Measurements from ENCODE around the gene NGB. TPM values are rescaled to one million over a fixed set of nuclear protein-coding genes. Genes with fewer than 3 reads are reported as not detected.

NGB gene
- total and polyA plus RNA-seq, 2 donors (not counting 1 experiment from before 2014, with no cell fraction given), result not detected

GRCh38 chr14:77253333-77254190, 17.4 kb downstream of the NGB start:
- peaks cover 2% of the 10 kb centered on the region for H4K20me1 ChIP-seq (ENCODE audit: control insufficient read depth, extremely low read depth, insufficient read depth, low read length)
- no peaks in the 10 kb centered on the region for H3K4me1 ChIP-seq (ENCODE audit: control insufficient read depth, extremely low read depth, insufficient read depth, low read length)
- no peak overlapping the region for H2AFZ ChIP-seq (ENCODE audit: low read length)
- no peak overlapping the region for H3K4me3 ChIP-seq (replicated peaks in 1 of 4; ENCODE audit: control extremely low read depth in 1 of 4, insufficient read depth in 1 of 4, low read depth in 3 of 4, low read length in 4 of 4)
- H3K36me3 ChIP-seq (ENCODE audit: control insufficient read depth, insufficient read depth, low read length), result no peaks in the 10 kb centered on the region
- TF ChIP-seq EZH2 (IDR thresholded peaks at IDR 0.05; ENCODE audit: low read length, missing control alignments) (no peak), CTCF (conservative IDR thresholded peaks at IDR 0.05 in 1 of 2, IDR thresholded peaks at IDR 0.05 in 1 of 2; ENCODE audit: low read depth in 1 of 2, low read length in 2 of 2) (no peak)
- no peak for DNase-seq (ENCODE audit: low read depth in 2 of 2)
- no peaks in the 10 kb centered on the region for H3K9me3 ChIP-seq (ENCODE audit: control insufficient read depth, insufficient read depth, low read depth, low read length)
- H3K79me2 ChIP-seq (ENCODE audit: control insufficient read depth, insufficient read depth, low read length), result no peaks in the 10 kb centered on the region
- H3K9ac ChIP-seq (ENCODE audit: insufficient read depth, low read length), result no peak overlapping the region
- H3K4me2 ChIP-seq (ENCODE audit: extremely low read depth, insufficient read depth, low read length), result no peak overlapping the region
- H3K27ac ChIP-seq (ENCODE audit: insufficient read depth, low read length), result no peak overlapping the region
- peaks cover 5% of the 10 kb centered on the region for H3K27me3 ChIP-seq (ENCODE audit: control insufficient read depth, insufficient read depth, low read length)

- TF ChIP-seq CTCF (conservative IDR thresholded peaks at IDR 0.05 in 1 of 2, IDR thresholded peaks at IDR 0.05 in 1 of 2; ENCODE audit: low read depth in 1 of 2, low read length in 2 of 2), result no peak
- peaks cover 5% of the 10 kb centered on the region for H3K27me3 ChIP-seq (ENCODE audit: control insufficient read depth, insufficient read depth, low read length)
- no peak overlapping the region for H2AFZ ChIP-seq (ENCODE audit: low read length)
- no peaks in the 10 kb centered on the region for H3K9me3 ChIP-seq (ENCODE audit: control insufficient read depth, insufficient read depth, low read depth, low read length)
- no peak overlapping the region for H3K9ac ChIP-seq (ENCODE audit: insufficient read depth, low read length)
- no peaks in the 10 kb centered on the region for H3K36me3 ChIP-seq (ENCODE audit: control insufficient read depth, insufficient read depth, low read length)
- no peaks in the 10 kb centered on the region for H3K79me2 ChIP-seq (ENCODE audit: control insufficient read depth, insufficient read depth, low read length)
- DNase-seq (ENCODE audit: low read depth in 2 of 2), result no peak
- no peak overlapping the region for H3K27ac ChIP-seq (ENCODE audit: insufficient read depth, low read length)
- no peak overlapping the region for H3K4me3 ChIP-seq (replicated peaks in 1 of 4; ENCODE audit: control extremely low read depth in 1 of 4, insufficient read depth in 1 of 4, low read depth in 3 of 4, low read length in 4 of 4)
- no peaks in the 10 kb centered on the region for H3K4me1 ChIP-seq (ENCODE audit: control insufficient read depth, extremely low read depth, insufficient read depth, low read length)
- peaks cover 2% of the 10 kb centered on the region for H4K20me1 ChIP-seq (ENCODE audit: control insufficient read depth, extremely low read depth, insufficient read depth, low read length)
- H3K4me2 ChIP-seq (ENCODE audit: extremely low read depth, insufficient read depth, low read length), result no peak overlapping the region
These were observed 19.1 kb downstream of the NGB start for GRCh38 chr14:77251870-77252269.

GRCh38 chr14:77250927-77251326, 20.1 kb downstream of the NGB start:
- Histone ChIP-seq H3K79me2 (ENCODE audit: control insufficient read depth, insufficient read depth, low read length) (no peaks in the 10 kb centered on the region), H4K20me1 (ENCODE audit: control insufficient read depth, extremely low read depth, insufficient read depth, low read length) (peaks cover 2% of the 10 kb centered on the region), H3K9ac (ENCODE audit: insufficient read depth, low read length) (no peak overlapping the region), H3K36me3 (ENCODE audit: control insufficient read depth, insufficient read depth, low read length) (no peaks in the 10 kb centered on the region), H3K9me3 (ENCODE audit: control insufficient read depth, insufficient read depth, low read depth, low read length) (no peaks in the 10 kb centered on the region), H3K27me3 (ENCODE audit: control insufficient read depth, insufficient read depth, low read length) (peaks cover 5% of the 10 kb centered on the region), H3K27ac (ENCODE audit: insufficient read depth, low read length) (no peak overlapping the region), H3K4me2 (ENCODE audit: extremely low read depth, insufficient read depth, low read length) (no peak overlapping the region), H3K4me1 (ENCODE audit: control insufficient read depth, extremely low read depth, insufficient read depth, low read length) (no peaks in the 10 kb centered on the region), H3K4me3 (replicated peaks in 1 of 4; ENCODE audit: control extremely low read depth in 1 of 4, insufficient read depth in 1 of 4, low read depth in 3 of 4, low read length in 4 of 4) (no peak overlapping the region), H2AFZ (ENCODE audit: low read length) (no peak overlapping the region)
- no peak for DNase-seq (ENCODE audit: low read depth in 2 of 2)
- TF ChIP-seq CTCF (conservative IDR thresholded peaks at IDR 0.05 in 1 of 2, IDR thresholded peaks at IDR 0.05 in 1 of 2; ENCODE audit: low read depth in 1 of 2, low read length in 2 of 2) (no peak), EZH2 (IDR thresholded peaks at IDR 0.05; ENCODE audit: low read length, missing control alignments) (no peak)

All from fibroblast of lung (primary cell).